ENCODE data around the gene ETDC.

Gene ETDC

GRCh38 chrX:135347381-135348016, 38.2 kb downstream of the ETDC start:
- no peak for DNase-seq

- no peak for DNase-seq
These were observed 45.0 kb downstream of the ETDC start for GRCh38 chrX:135354288-135354687.
